Subcutaneous adipose tissue (tissue), 4 donors: ENCODE data around the gene IDH2. TPM values are rescaled to one million over a fixed set of nuclear protein-coding genes. Genes with fewer than 3 reads are reported as not detected.

Experiments used
- total RNA-seq, 4 donors: library from RNA; depleted of rRNA; stranded (reverse); fragments of >200 nt; gene quantifications; one replicate each; pipeline ENCODE4 v1.1.0, GENCODE V29; 2016
- TF ChIP-seq, protein P1 (sequence below): fragments of 450-650 bp; IDR thresholded peaks from one replicate; pipeline ENCODE4 v1.5.1; 2016; ENCODE audit warnings: low read depth, mild to moderate bottlenecking, control low read depth, antibody characterized with exemption, moderate library complexity

Gene IDH2
- total RNA-seq, 4 donors from 2014 or later, result 17.6 to 69.9 (median 26.8) TPM

DNA sequence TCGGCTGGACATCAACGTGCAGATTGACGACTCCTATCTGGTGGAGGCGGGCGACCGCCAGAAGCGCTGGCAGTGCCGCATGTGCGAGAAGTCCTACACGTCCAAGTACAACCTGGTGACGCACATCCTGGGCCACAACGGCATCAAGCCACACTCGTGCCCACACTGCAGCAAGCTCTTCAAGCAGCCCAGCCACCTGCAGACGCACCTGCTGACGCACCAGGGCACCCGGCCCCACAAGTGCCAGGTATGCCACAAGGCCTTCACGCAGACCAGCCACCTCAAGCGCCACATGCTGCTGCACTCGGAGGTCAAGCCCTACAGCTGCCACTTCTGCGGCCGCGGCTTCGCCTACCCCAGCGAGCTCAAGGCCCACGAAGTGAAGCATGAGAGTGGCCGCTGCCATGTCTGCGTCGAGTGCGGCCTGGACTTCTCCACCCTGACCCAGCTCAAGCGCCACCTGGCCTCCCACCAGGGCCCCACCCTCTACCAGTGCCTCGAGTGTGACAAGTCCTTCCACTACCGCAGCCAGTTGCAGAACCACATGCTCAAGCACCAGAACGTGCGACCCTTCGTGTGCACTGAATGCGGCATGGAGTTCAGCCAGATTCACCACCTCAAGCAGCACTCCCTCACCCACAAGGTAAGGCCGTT is 34.2 kb downstream of the IDH2 start:
- TF ChIP-seq, protein P1, sequence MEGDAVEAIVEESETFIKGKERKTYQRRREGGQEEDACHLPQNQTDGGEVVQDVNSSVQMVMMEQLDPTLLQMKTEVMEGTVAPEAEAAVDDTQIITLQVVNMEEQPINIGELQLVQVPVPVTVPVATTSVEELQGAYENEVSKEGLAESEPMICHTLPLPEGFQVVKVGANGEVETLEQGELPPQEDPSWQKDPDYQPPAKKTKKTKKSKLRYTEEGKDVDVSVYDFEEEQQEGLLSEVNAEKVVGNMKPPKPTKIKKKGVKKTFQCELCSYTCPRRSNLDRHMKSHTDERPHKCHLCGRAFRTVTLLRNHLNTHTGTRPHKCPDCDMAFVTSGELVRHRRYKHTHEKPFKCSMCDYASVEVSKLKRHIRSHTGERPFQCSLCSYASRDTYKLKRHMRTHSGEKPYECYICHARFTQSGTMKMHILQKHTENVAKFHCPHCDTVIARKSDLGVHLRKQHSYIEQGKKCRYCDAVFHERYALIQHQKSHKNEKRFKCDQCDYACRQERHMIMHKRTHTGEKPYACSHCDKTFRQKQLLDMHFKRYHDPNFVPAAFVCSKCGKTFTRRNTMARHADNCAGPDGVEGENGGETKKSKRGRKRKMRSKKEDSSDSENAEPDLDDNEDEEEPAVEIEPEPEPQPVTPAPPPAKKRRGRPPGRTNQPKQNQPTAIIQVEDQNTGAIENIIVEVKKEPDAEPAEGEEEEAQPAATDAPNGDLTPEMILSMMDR, result no peak

DNA sequence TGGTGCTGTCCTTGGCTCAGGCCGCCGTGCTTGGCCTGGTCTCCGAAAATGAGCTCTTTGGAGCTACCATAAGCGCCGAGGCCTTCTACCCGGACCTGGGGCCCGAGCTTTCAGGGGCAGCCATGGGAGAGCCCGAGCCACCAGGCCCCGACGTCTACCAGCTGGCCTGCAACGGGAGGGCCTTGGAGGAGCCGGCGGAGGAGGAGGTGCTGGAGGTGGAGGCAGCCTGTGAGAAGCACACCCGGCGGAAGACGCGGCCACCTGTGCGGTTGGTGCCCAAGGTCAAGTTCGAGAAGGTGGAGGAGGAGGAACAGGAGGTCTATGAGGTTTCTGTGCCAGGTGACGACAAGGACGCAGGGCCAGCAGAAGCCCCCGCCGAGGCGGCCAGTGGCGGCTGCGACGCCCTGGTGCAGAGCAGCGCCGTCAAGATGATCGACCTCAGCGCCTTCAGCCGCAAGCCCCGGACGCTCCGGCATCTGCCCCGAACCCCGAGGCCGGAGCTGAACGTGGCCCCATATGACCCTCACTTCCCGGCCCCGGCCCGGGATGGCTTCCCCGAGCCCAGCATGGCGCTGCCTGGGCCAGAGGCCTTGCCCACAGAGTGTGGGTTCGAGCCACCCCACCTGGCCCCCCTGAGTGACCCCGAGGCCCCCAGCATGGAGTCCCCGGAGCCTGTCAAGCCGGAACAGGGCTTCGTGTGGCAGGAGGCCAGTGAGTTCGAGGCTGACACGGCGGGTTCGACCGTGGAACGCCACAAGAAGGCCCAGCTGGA is 34.9 kb downstream of the IDH2 start:
- TF ChIP-seq, protein P1, result no peak

DNA sequence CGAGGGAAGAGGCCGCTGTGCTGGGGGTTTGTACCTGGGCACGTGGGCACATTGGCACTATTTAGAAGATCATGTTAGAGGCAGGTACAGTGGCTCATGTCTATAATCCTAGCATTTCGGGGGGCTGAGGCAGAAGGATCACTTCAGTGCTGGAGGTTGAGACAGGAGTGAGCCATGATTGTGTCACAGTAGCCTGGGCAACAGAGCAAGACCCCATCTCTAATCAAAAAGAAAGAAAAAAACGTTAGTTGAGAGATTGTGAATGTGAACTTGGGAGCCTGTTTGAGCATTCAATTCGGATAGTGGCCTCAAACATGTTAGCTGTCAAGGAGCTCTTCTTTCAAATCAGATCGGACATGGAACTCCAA is 36.6 kb downstream of the IDH2 start:
- TF ChIP-seq, protein P1, result no peak

DNA sequence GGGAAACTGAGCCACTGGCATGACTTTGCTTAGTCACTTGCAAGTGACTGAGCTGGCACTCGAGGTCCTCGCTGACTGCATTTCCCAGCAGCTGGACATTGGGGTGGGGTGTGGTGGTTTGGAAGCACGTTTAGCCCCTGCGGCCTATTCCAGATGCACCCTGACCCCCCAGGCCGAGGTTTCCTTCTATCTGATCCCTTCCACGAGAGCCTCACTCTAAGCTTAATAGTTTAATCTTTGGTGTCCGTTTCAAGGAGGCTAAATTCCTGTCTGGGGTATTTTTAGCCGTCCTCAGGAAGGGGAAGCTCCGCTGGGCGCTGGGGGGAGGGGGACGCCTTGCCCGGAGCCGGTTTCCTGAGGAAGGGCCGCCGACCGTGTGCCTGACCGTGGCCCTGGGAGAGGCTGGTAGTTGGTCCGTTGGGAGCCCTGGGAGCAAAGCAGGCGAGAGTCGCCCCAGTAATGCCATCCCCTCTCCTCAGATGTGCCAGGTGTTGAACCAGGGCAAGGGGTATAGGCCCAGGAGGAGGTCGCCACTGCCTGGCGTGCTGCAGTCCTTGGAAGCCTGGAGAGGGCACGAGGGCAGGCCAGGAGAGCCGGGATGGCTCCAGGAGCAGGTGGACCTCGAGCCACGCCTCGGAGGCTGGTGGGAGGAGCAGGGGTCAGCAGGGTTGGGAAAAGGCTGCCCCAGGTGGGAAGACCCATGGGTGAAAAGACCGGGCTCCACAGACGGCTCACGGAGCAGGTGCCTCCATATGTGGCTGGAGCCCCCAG is 37.2 kb downstream of the IDH2 start:
- TF ChIP-seq, protein P1, result no peak

DNA sequence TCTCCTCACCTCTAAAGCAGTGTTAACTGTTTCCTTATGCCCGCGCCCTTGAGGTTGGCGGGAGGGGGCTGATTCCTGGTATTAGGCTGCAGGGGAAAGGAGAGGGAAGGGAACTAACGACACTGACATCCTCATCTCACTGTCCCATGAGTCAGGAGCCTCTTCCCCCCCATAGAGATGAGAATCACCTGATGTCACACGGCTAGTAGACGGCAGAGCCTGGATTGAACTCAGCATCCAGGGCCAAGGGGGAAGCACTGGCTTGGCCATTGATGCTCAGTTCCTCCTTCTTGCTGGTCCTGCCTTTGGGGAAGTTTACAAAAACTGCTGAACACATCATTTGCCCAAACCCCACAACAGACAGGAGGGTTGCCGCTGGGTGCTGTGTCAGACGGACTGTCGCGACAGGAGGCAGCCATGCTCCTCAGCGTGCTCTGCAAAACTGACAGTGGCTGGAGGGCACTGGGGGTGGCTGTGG is 38.5 kb downstream of the IDH2 start:
- TF ChIP-seq, protein P1, result no peak

DNA sequence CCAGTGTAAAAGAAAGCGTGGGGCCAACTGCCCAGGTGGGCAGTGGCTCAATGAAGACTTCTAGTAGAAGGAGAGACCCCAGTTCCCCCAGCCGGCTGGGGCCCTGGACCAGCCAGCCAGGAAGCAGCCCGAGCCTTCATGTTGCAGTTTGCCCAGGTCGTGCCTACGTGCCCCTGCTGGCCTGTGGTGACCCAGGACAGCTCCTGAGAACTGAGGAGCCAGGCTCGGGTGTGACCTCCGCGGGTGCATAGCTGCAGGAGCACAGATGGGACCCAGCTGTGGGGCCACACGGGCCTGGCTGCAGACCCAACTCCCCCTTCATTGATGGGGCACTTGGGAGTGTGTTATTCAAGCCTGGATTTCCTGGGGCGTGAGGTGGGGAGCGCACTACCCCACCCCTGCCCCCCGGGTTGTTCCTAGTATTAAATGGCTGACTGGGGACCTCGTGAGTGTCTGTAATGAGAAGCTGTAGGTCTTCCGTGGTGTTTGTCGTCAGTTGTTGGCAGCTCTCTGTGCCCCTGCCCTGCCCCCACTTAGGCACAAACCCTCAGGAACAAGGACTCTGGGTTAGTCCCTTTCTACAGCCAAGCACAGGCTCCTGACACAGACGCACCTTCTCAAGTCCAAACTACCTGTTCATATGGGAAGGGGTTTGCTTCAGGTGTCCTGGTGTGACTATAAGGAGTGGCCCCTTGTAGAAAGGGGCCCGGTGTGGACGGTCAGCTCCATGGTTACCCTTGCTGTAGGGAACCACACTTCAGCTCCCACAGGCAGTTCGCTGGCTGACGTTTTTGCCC is 39.1 kb downstream of the IDH2 start:
- TF ChIP-seq, protein P1, result no peak
